PC-3 (cell line): Measurements from ENCODE around the gene MPPED1. TPM values are rescaled to one million over a fixed set of nuclear protein-coding genes. Genes with fewer than 3 reads are reported as not detected.

Experiments
- ATAC-seq: fragments of 200-7000 bp; cut with Tn5 transposase; 2 replicates; pipeline ENCODE4 v1.9.1; 2020; ENCODE audit warnings: mild to moderate bottlenecking, moderate library complexity
- BruUV-seq: library from RNA; stranded (reverse); fragments of 400-500 nt; replicated peaks from 2 replicates; lab custom pipeline; 2021; lab: Mats Ljungman, UMichigan
- CTCF ChIA-PET: fragments of 300-600 bp; sonication (Branson Sonifier 250); formaldehyde crosslinking; loops from one replicate; lab custom pipeline; 2022; ENCODE audit warnings: antibody characterized with exemption; lab: Charles Lee
- POLR2A ChIA-PET: fragments of 300-600 bp; sonication (Branson Sonifier 250); formaldehyde crosslinking; loops from one replicate; lab custom pipeline; 2022; ENCODE audit warnings: antibody characterized with exemption; ENCODE audit not compliant: unreplicated experiment; lab: Charles Lee
- DNase-seq: peaks from one replicate; pipeline ENCODE4 v3.0.0-alpha.2; 2015
- H2AFZ ChIP-seq: fragments of 300-600 bp; sonication (generic); 2 replicates; pipeline ENCODE4 v1.6.0; 2016; ENCODE audit warnings: antibody characterized with exemption, low read length
- H3F3A ChIP-seq: fragments of 300-600 bp; sonication (generic); one replicate; pipeline ENCODE4 v1.6.0; 2017; ENCODE audit warnings: antibody characterized with exemption, low read length, control low read depth, mild to moderate bottlenecking; ENCODE audit not compliant: unreplicated experiment
- H3K27ac ChIP-seq: fragments of 300-600 bp; sonication (generic); 2 replicates; pipeline ENCODE4 v1.5.1; 2016; ENCODE audit warnings: mild to moderate bottlenecking, low read length
- H3K27me3 ChIP-seq: fragments of 300-600 bp; sonication (generic); 2 replicates; pipeline ENCODE4 v1.6.1; 2016; ENCODE audit warnings: low read length, mixed read lengths
- H3K36me3 ChIP-seq: fragments of 300-600 bp; sonication (generic); 2 replicates; pipeline ENCODE4 v1.6.1; 2016; ENCODE audit warnings: low read depth, mixed run types, low read length, mixed read lengths
- H3K4me1 ChIP-seq: fragments of 300-600 bp; sonication (generic); 2 replicates; pipeline ENCODE4 v1.5.1; 2016; ENCODE audit warnings: low read length; ENCODE audit not compliant: insufficient read depth
- H3K4me2 ChIP-seq: fragments of 300-600 bp; sonication (generic); 2 replicates; pipeline ENCODE4 v1.6.0; 2016; ENCODE audit warnings: low read length
- H3K4me3 ChIP-seq: fragments of 300-600 bp; sonication (generic); 2 replicates; pipeline ENCODE4 v1.5.1; 2016; ENCODE audit warnings: mild to moderate bottlenecking, low read length, mixed read lengths
- H3K79me2 ChIP-seq: fragments of 300-600 bp; sonication (generic); 2 replicates; pipeline ENCODE4 v1.6.1; 2017; ENCODE audit warnings: low read length, mixed read lengths
- H3K9ac ChIP-seq: fragments of 300-600 bp; sonication (generic); 2 replicates; pipeline ENCODE4 v1.6.0; 2016; ENCODE audit warnings: mild to moderate bottlenecking, low read length
- H3K9me2 ChIP-seq: fragments of 300-600 bp; sonication (generic); replicated peaks from 2 replicates; pipeline ENCODE4 v1.6.1; 2016; ENCODE audit warnings: mixed run types, low read length, mixed read lengths
- H3K9me3 ChIP-seq: fragments of 300-600 bp; sonication (generic); 2 replicates; pipeline ENCODE4 v1.6.1; 2016; ENCODE audit warnings: low read length, mixed read lengths
- H4K20me1 ChIP-seq: fragments of 300-600 bp; sonication (generic); 2 replicates; pipeline ENCODE4 v1.6.1; 2016; ENCODE audit warnings: low read length, mixed read lengths
- CTCF ChIP-seq: fragments of 300-600 bp; sonication (generic); conservative IDR thresholded peaks from 2 replicates; pipeline ENCODE4 v1.5.1; 2017; ENCODE audit warnings: antibody characterized with exemption, low read depth, mild to moderate bottlenecking, low read length
- EZH2 ChIP-seq: fragments of 300-600 bp; sonication (generic); IDR thresholded peaks from one replicate; pipeline ENCODE4 v1.6.1; 2017; ENCODE audit warnings: antibody characterized with exemption, mild to moderate bottlenecking, low read length; ENCODE audit not compliant: unreplicated experiment
- EZH2phosphoT487 ChIP-seq: fragments of 300-600 bp; sonication (generic); IDR thresholded peaks from 2 replicates; pipeline ENCODE4 v1.6.1; 2018; ENCODE audit warnings: mild to moderate bottlenecking, antibody characterized with exemption, low read length, borderline replicate concordance
- intact Hi-C: fragments of 100-400 bp; cut with micrococcal nuclease; formaldehyde crosslinking; loops from 2 replicates; pipeline ENCODE4 v1.9.0; 2023
- total RNA-seq: library from RNA; depleted of rRNA; stranded (reverse); fragments of >200 nt; gene quantifications from 2 replicates; pipeline ENCODE4 v1.2.3, GENCODE V29; 2014

Gene MPPED1
- total RNA-seq, 1 experiment from 2014 or later = not detected

- Histone ChIP-seq H3K27ac (no peak overlapping the region), H2AFZ (no peak overlapping the region), H3K9me2 (no peaks in the 10 kb centered on the region), H3K4me3 (no peak overlapping the region), H3F3A (no peaks in the 10 kb centered on the region), H3K27me3 (no peaks in the 10 kb centered on the region), H3K4me2 (no peak overlapping the region), H3K36me3 (no peaks in the 10 kb centered on the region), H3K9me3 (no peaks in the 10 kb centered on the region), H3K4me1 (no peaks in the 10 kb centered on the region), H4K20me1 (no peaks in the 10 kb centered on the region), H3K9ac (no peak overlapping the region), H3K79me2 (no peaks in the 10 kb centered on the region)
- TF ChIP-seq EZH2 (no peak), CTCF (no peak), EZH2phosphoT487 (no peak)
- ChIA-PET POLR2A (no interaction called here), CTCF (no interaction called here)
- ATAC-seq (no peak), DNase-seq (no peak)
- intact Hi-C loops = no loop called here
- BruUV-seq = no TSS peak
Observed at GRCh38 chr22:43500792-43501785, 89.3 kb downstream of the MPPED1 start.

- intact Hi-C loops = no loop called here
- Histone ChIP-seq H3K4me1 (no peaks in the 10 kb centered on the region), H3K9me3 (no peaks in the 10 kb centered on the region), H3K4me3 (no peak overlapping the region), H2AFZ (no peak overlapping the region), H3K36me3 (no peaks in the 10 kb centered on the region), H3K4me2 (no peak overlapping the region), H3K9me2 (no peaks in the 10 kb centered on the region), H3K9ac (no peak overlapping the region), H3K79me2 (no peaks in the 10 kb centered on the region), H4K20me1 (no peaks in the 10 kb centered on the region), H3K27me3 (no peaks in the 10 kb centered on the region), H3F3A (no peaks in the 10 kb centered on the region), H3K27ac (no peak overlapping the region)
- no peak for ATAC-seq
- ChIA-PET POLR2A (interaction anchor here (0.6 kb wide), 1 partner anchor 610 kb away, joined by 3 read pairs; no protein-coding TSS in a partner anchor), CTCF (no interaction called here)
- DNase-seq = no peak
- no peak for TF ChIP-seq EZH2
- TF ChIP-seq CTCF = no peak
- no peak for TF ChIP-seq EZH2phosphoT487
- no TSS peak for BruUV-seq
Observed at GRCh38 chr22:43501878-43502277, 90.1 kb downstream of the MPPED1 start.
